Ectodermal cell (in vitro differentiated cells): ENCODE data around the gene CYB5RL. TPM values are rescaled to one million over a fixed set of nuclear protein-coding genes. Genes with fewer than 3 reads are reported as not detected.
A peak's percentile ranks its signal among the peaks of the same experiment; 100 is the strongest.

Experiments
- H3K27ac ChIP-seq: 2 replicates; pipeline ENCODE4 v1.7.0; 2013; ENCODE audit warnings: mild to moderate bottlenecking, low read depth, low read length; ENCODE audit not compliant: insufficient read depth, poor library complexity, severe bottlenecking
- H3K27me3 ChIP-seq: 2 replicates; pipeline ENCODE4 v1.7.0; 2013; ENCODE audit warnings: mild to moderate bottlenecking, low read length; ENCODE audit not compliant: insufficient read depth, control insufficient read depth, poor library complexity, severe bottlenecking
- H3K36me3 ChIP-seq: one replicate; pipeline ENCODE4 v1.7.0; 2013; ENCODE audit warnings: low read length; ENCODE audit not compliant: control insufficient read depth, insufficient read depth
- H3K4me1 ChIP-seq: one replicate; pipeline ENCODE4 v1.7.0; 2013; ENCODE audit warnings: low read length; ENCODE audit not compliant: control insufficient read depth, insufficient read depth
- H3K4me3 ChIP-seq: 2 replicates; pipeline ENCODE4 v1.7.0; 2013; ENCODE audit warnings: low read depth, low read length, control low read depth; ENCODE audit not compliant: insufficient read depth
- H3K9me3 ChIP-seq: 2 replicates; pipeline ENCODE4 v1.7.0; 2013; ENCODE audit warnings: mild to moderate bottlenecking, low read length, moderate library complexity; ENCODE audit not compliant: control insufficient read depth
- WGBS, 2 experiments: methylation state at CpG; one replicate each; pipeline ENCODE4 v1.1.7; 2013; ENCODE audit warnings: missing lambda C conversion rate in 2 of 2; 5-methylcytosine and 5-hydroxymethylcytosine counted together
- polyA plus RNA-seq, 4 experiments: library from polyadenylated mRNA; stranded (reverse); fragments of 50-300 nt; gene quantifications; one replicate each; pipeline ENCODE4 v1.2.3, GENCODE V29; 2013

CYB5RL gene
- polyA plus RNA-seq (2013, experiment 1 of 4) = 16.3 TPM
- 14.2 TPM for polyA plus RNA-seq (2013, experiment 2 of 4)
- polyA plus RNA-seq (2013, experiment 3 of 4) = 12.7 TPM
- 10.7 TPM for polyA plus RNA-seq (2013, experiment 4 of 4)

- Histone ChIP-seq H3K9me3 (no peaks in the 10 kb centered on the region), H3K36me3 (peaks cover 5% of the 10 kb centered on the region), H3K4me3 (peak within 1 kb of the TSS; percentile 75), H3K4me1 (peaks cover 8% of the 10 kb centered on the region), H3K27ac (no peak within 1 kb of the TSS), H3K27me3 (no peaks in the 10 kb centered on the region)
- WGBS, 2 experiments = 0 to 1% methylated on average over 51 of the region's 51 CpGs
These were observed at the start of gene CYB5RL, which contains the start of gene MRPL37 for GRCh38 chr1:54199765-54200518. Gene CYB5RL, minus strand, starts transcription at chr1:54200030. Its CDS starts 4,414 bp downstream, at chr1:54195616. Gene MRPL37, plus strand, starts transcription at chr1:54200167. Its CDS starts 77 bp downstream, at chr1:54200244.

GRCh38 chr1:54248966-54249365 is 49.1 kb upstream of the CYB5RL start:
- H3K4me3 ChIP-seq = no peak overlapping the region
- H3K4me1 ChIP-seq = peaks cover 17% of the 10 kb centered on the region
- H3K36me3 ChIP-seq = no peaks in the 10 kb centered on the region
- H3K9me3 ChIP-seq = no peaks in the 10 kb centered on the region
- 93 to 96% methylated on average over 4 of the region's 4 CpGs for WGBS, 2 experiments
- no peaks in the 10 kb centered on the region for H3K27me3 ChIP-seq
- no peak overlapping the region for H3K27ac ChIP-seq

- Histone ChIP-seq H3K9me3 (no peaks in the 10 kb centered on the region), H3K4me1 (peaks cover 17% of the 10 kb centered on the region), H3K4me3 (no peak overlapping the region), H3K27ac (no peak overlapping the region), H3K36me3 (no peaks in the 10 kb centered on the region), H3K27me3 (no peaks in the 10 kb centered on the region)
- WGBS, 2 experiments = 92 to 93% methylated on average over 11 of the region's 11 CpGs
These were observed 48.2 kb upstream of the CYB5RL start for GRCh38 chr1:54247863-54248515.

GRCh38 chr1:54246116-54246721 is 46.4 kb upstream of the CYB5RL start:
- no peaks in the 10 kb centered on the region for H3K36me3 ChIP-seq
- H3K4me1 ChIP-seq = peaks cover 17% of the 10 kb centered on the region
- H3K27ac ChIP-seq = no peak overlapping the region
- no peak overlapping the region for H3K4me3 ChIP-seq
- H3K27me3 ChIP-seq = no peaks in the 10 kb centered on the region
- 86 to 87% methylated on average over 10 of the region's 10 CpGs for WGBS, 2 experiments
- H3K9me3 ChIP-seq = no peaks in the 10 kb centered on the region

GRCh38 chr1:54245501-54245900 is 45.7 kb upstream of the CYB5RL start:
- no peaks in the 10 kb centered on the region for H3K27me3 ChIP-seq
- no peaks in the 10 kb centered on the region for H3K36me3 ChIP-seq
- 91 to 92% methylated on average over 4 of the region's 4 CpGs for WGBS, 2 experiments
- no peak overlapping the region for H3K4me3 ChIP-seq
- H3K9me3 ChIP-seq = no peaks in the 10 kb centered on the region
- peak overlapping the region; percentile 26 for H3K27ac ChIP-seq
- peaks cover 17% of the 10 kb centered on the region for H3K4me1 ChIP-seq

GRCh38 chr1:54244655-54245054 is 44.8 kb upstream of the CYB5RL start:
- Histone ChIP-seq H3K9me3 (no peaks in the 10 kb centered on the region), H3K27me3 (no peaks in the 10 kb centered on the region), H3K27ac (no peak overlapping the region), H3K36me3 (no peaks in the 10 kb centered on the region), H3K4me1 (peaks cover 17% of the 10 kb centered on the region), H3K4me3 (no peak overlapping the region)
- WGBS, 2 experiments = 88 to 92% methylated on average over 7 of the region's 7 CpGs

- peaks cover 5% of the 10 kb centered on the region for H3K36me3 ChIP-seq
- H3K4me3 ChIP-seq = no peak overlapping the region
- no peaks in the 10 kb centered on the region for H3K27me3 ChIP-seq
- peaks cover 17% of the 10 kb centered on the region for H3K4me1 ChIP-seq
- H3K9me3 ChIP-seq = no peaks in the 10 kb centered on the region
- 94 to 97% methylated on average over 13 of the region's 13 CpGs for WGBS, 2 experiments
- no peak overlapping the region for H3K27ac ChIP-seq
These were observed 43.2 kb upstream of the CYB5RL start for GRCh38 chr1:54243022-54243421.

- no peaks in the 10 kb centered on the region for H3K27me3 ChIP-seq
- 92 to 93% methylated on average over 4 to 5 of the region's 6 CpGs for WGBS, 2 experiments
- peaks cover 8% of the 10 kb centered on the region for H3K36me3 ChIP-seq
- peaks cover 8% of the 10 kb centered on the region for H3K4me1 ChIP-seq
- H3K4me3 ChIP-seq = no peak overlapping the region
- H3K27ac ChIP-seq = no peak overlapping the region
- H3K9me3 ChIP-seq = no peaks in the 10 kb centered on the region
These were observed 41.5 kb upstream of the CYB5RL start for GRCh38 chr1:54241364-54241763.

GRCh38 chr1:54240741-54241335 is 41.0 kb upstream of the CYB5RL start:
- peaks cover 8% of the 10 kb centered on the region for H3K36me3 ChIP-seq

GRCh38 chr1:54239631-54240031 is 39.8 kb upstream of the CYB5RL start:
- Histone ChIP-seq H3K4me1 (no peaks in the 10 kb centered on the region), H3K4me3 (no peak overlapping the region), H3K27me3 (no peaks in the 10 kb centered on the region), H3K9me3 (no peaks in the 10 kb centered on the region), H3K27ac (no peak overlapping the region), H3K36me3 (peaks cover 8% of the 10 kb centered on the region)
- 90 to 93% methylated on average over 10 of the region's 10 CpGs for WGBS, 2 experiments

More at GRCh38 chr1:54240741-54241335, 41.0 kb upstream of the CYB5RL start:
- H3K9me3 ChIP-seq = no peaks in the 10 kb centered on the region
- H3K27ac ChIP-seq = no peak overlapping the region
- 94% methylated on average over 12 of the region's 12 CpGs for WGBS, 2 experiments
- H3K4me3 ChIP-seq = no peak overlapping the region
- peaks cover 4% of the 10 kb centered on the region for H3K4me1 ChIP-seq
- H3K27me3 ChIP-seq = no peaks in the 10 kb centered on the region
